GM21367 (cell line): ENCODE results near the gene HDAC4.

ENCODE experiments used
- ATAC-seq: cut with Tn5 transposase; IDR thresholded peaks from one replicate; pipeline ENCODE4 v1.9.1; 2021; ENCODE audit not compliant: unreplicated experiment

The HDAC4 gene

GRCh38 chr2:239194731-239195317 lies 206.0 kb downstream of the HDAC4 start:
- no peak for ATAC-seq

- no peak for ATAC-seq
Observed at GRCh38 chr2:239193925-239194677, 206.7 kb downstream of the HDAC4 start.

GRCh38 chr2:239193401-239193811 lies 207.4 kb downstream of the HDAC4 start:
- no peak for ATAC-seq

GRCh38 chr2:239192975-239193374 lies 207.8 kb downstream of the HDAC4 start:
- ATAC-seq, result no peak

GRCh38 chr2:239192456-239192855 lies 208.4 kb downstream of the HDAC4 start:
- no peak for ATAC-seq

- no peak for ATAC-seq
Observed at GRCh38 chr2:239190921-239191885, 209.6 kb downstream of the HDAC4 start.

- ATAC-seq, result no peak
Observed at GRCh38 chr2:239190361-239190760, 210.5 kb downstream of the HDAC4 start.

GRCh38 chr2:239189711-239190131 lies 211.1 kb downstream of the HDAC4 start:
- ATAC-seq, result no peak

GRCh38 chr2:239188536-239188935 lies 212.3 kb downstream of the HDAC4 start:
- no peak for ATAC-seq

GRCh38 chr2:239187464-239188253 lies 213.2 kb downstream of the HDAC4 start:
- no peak for ATAC-seq

- no peak for ATAC-seq
Observed at GRCh38 chr2:239186516-239187357, 214.1 kb downstream of the HDAC4 start.

- ATAC-seq, result no peak
Observed at GRCh38 chr2:239184968-239185903, 215.6 kb downstream of the HDAC4 start.

- ATAC-seq, result no peak
Observed at GRCh38 chr2:239184179-239184578, 216.6 kb downstream of the HDAC4 start.

GRCh38 chr2:239182981-239183791 lies 217.6 kb downstream of the HDAC4 start:
- no peak for ATAC-seq

GRCh38 chr2:239181903-239182581 lies 218.8 kb downstream of the HDAC4 start:
- ATAC-seq, result no peak

- no peak for ATAC-seq
Observed at GRCh38 chr2:239181074-239181902, 219.5 kb downstream of the HDAC4 start.
